Stomach (tissue), 4 donors: ENCODE data around the gene PRICKLE1.

Source experiments
- POLR2A ChIP-seq, 4 donors: fragments of 450-650 bp; IDR thresholded peaks; one replicate each; pipeline ENCODE4 v1.6.1; 2016; ENCODE audit warnings: antibody characterized with exemption in 4 of 4, control low read depth in 2 of 4, mild to moderate bottlenecking in 1 of 4, moderate library complexity in 1 of 4
- POLR2AphosphoS5 ChIP-seq, 3 donors: sonication (generic); formaldehyde crosslinking; IDR thresholded peaks; one replicate each; pipeline ENCODE4 v1.6.1; 2016; ENCODE audit warnings: antibody characterized with exemption in 3 of 3
- TF ChIP-seq, protein P1 (sequence below), 7 experiments: fragments of 450-650 bp in 4 of 7; fragments of 200-600 bp in 3 of 7; sonication (generic) in 3 of 7; IDR thresholded peaks; one replicate each; pipeline ENCODE4 v1.5.1; 2016 to 2019; ENCODE audit warnings: antibody characterized with exemption in 7 of 7, control low read depth in 2 of 7, mild to moderate bottlenecking in 1 of 7

GRCh38 chr12:42534184-42534838 lies 55.2 kb downstream of the PRICKLE1 start:
- TF ChIP-seq, protein P1, sequence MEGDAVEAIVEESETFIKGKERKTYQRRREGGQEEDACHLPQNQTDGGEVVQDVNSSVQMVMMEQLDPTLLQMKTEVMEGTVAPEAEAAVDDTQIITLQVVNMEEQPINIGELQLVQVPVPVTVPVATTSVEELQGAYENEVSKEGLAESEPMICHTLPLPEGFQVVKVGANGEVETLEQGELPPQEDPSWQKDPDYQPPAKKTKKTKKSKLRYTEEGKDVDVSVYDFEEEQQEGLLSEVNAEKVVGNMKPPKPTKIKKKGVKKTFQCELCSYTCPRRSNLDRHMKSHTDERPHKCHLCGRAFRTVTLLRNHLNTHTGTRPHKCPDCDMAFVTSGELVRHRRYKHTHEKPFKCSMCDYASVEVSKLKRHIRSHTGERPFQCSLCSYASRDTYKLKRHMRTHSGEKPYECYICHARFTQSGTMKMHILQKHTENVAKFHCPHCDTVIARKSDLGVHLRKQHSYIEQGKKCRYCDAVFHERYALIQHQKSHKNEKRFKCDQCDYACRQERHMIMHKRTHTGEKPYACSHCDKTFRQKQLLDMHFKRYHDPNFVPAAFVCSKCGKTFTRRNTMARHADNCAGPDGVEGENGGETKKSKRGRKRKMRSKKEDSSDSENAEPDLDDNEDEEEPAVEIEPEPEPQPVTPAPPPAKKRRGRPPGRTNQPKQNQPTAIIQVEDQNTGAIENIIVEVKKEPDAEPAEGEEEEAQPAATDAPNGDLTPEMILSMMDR (IDR thresholded peaks at IDR 0.05) = no peak
- TF ChIP-seq POLR2A (IDR thresholded peaks at IDR 0.05) = no peak
- TF ChIP-seq POLR2AphosphoS5 (IDR thresholded peaks at IDR 0.05) = no peak
